WTC11 (cell line): ENCODE data around the gene CYB561D2. TPM values are rescaled to one million over a fixed set of nuclear protein-coding genes. Genes with fewer than 3 reads are reported as not detected.

Experiments used
- ATAC-seq: fragments of 200-7000 bp; cut with Tn5 transposase; 2 replicates; pipeline ENCODE4 v1.10.0; 2021; ENCODE audit warnings: mild to moderate bottlenecking, moderate library complexity
- CTCF ChIA-PET: fragments of 300-600 bp; sonication (Branson Sonifier 250); formaldehyde crosslinking; loops from one replicate; lab custom pipeline; 2021; ENCODE audit warnings: antibody characterized with exemption; lab: Charles Lee
- POLR2A ChIA-PET: fragments of 350-600 bp; sonication (Branson Sonifier 250); formaldehyde crosslinking; loops from one replicate; lab custom pipeline; 2021; ENCODE audit warnings: antibody characterized with exemption; lab: Charles Lee
- DNase-seq: peaks from one replicate; pipeline ENCODE4 v3.0.0; 2021; ENCODE audit warnings: low spot score
- H3K27ac Mint-ChIP-seq: 2 replicates; pipeline ENCODE4 v1.8.0; 2021; ENCODE audit warnings: mixed read lengths
- H3K27me3 Mint-ChIP-seq: 2 replicates; pipeline ENCODE4 v1.8.0; 2021; ENCODE audit warnings: low read depth, mild to moderate bottlenecking, moderate library complexity, mixed read lengths
- H3K36me3 Mint-ChIP-seq: 2 replicates; pipeline ENCODE4 v1.8.0; 2021; ENCODE audit warnings: mixed read lengths
- H3K4me1 Mint-ChIP-seq: 2 replicates; pipeline ENCODE4 v1.8.0; 2022; ENCODE audit warnings: mixed read lengths
- H3K4me3 Mint-ChIP-seq: 2 replicates; pipeline ENCODE4 v1.8.0; 2021; ENCODE audit warnings: mild to moderate bottlenecking, moderate library complexity, mixed read lengths
- H3K9me3 Mint-ChIP-seq: 2 replicates; pipeline ENCODE4 v1.8.0; 2021; ENCODE audit warnings: mixed read lengths
- AFF4 ChIP-seq: sonication (generic); formaldehyde crosslinking; IDR thresholded peaks from 2 replicates; pipeline ENCODE4 v1.8.1; 2023; ENCODE audit warnings: mild to moderate bottlenecking, missing genetic modification reagents, borderline replicate concordance
- ATF3 ChIP-seq: sonication (generic); formaldehyde crosslinking; conservative IDR thresholded peaks from 2 replicates; pipeline ENCODE4 v1.8.1; 2022; ENCODE audit warnings: mild to moderate bottlenecking, missing genetic modification reagents
- E2F4 ChIP-seq: sonication (generic); formaldehyde crosslinking; IDR thresholded peaks from 2 replicates; pipeline ENCODE4 v1.8.1; 2022; ENCODE audit warnings: low read depth, mild to moderate bottlenecking, moderate library complexity, missing genetic modification reagents, borderline replicate concordance
- ETV6 ChIP-seq: sonication (generic); formaldehyde crosslinking; IDR thresholded peaks from 2 replicates; pipeline ENCODE4 v1.8.1; 2022; ENCODE audit warnings: mild to moderate bottlenecking, missing genetic modification reagents
- NR2C2 ChIP-seq: sonication (generic); formaldehyde crosslinking; IDR thresholded peaks from 2 replicates; pipeline ENCODE4 v1.8.0; 2022; ENCODE audit warnings: mild to moderate bottlenecking, missing genetic modification reagents
- RELA ChIP-seq: sonication (generic); formaldehyde crosslinking; IDR thresholded peaks from 2 replicates; pipeline ENCODE4 v1.8.1; 2022; ENCODE audit warnings: missing genetic modification reagents, mild to moderate bottlenecking, borderline replicate concordance
- STAT6 ChIP-seq: sonication (generic); formaldehyde crosslinking; conservative IDR thresholded peaks from 2 replicates; pipeline ENCODE4 v1.8.1; 2023; ENCODE audit warnings: mild to moderate bottlenecking, low read depth, missing genetic modification reagents, moderate library complexity
- ZMAT4 ChIP-seq: fragments of 250-450 bp; sonication (Bioruptor Pico); IDR thresholded peaks from 2 replicates; pipeline ENCODE4 v1.9.0; 2021; ENCODE audit warnings: mild to moderate bottlenecking
- ZNF232 ChIP-seq: sonication (generic); formaldehyde crosslinking; IDR thresholded peaks from 2 replicates; pipeline ENCODE4 v1.8.0; 2022; ENCODE audit warnings: mild to moderate bottlenecking, missing genetic modification reagents
- ZNF317 ChIP-seq: sonication (generic); formaldehyde crosslinking; IDR thresholded peaks from 2 replicates; pipeline ENCODE4 v1.8.1; 2023; ENCODE audit warnings: low read depth, mild to moderate bottlenecking, moderate library complexity, missing genetic modification reagents, borderline replicate concordance
- ZNF396 ChIP-seq: fragments of 250-450 bp; sonication (Bioruptor Pico); IDR thresholded peaks from 2 replicates; pipeline ENCODE4 v1.8.0; 2021; ENCODE audit warnings: mild to moderate bottlenecking, moderate library complexity, borderline replicate concordance
- ZNF425 ChIP-seq: fragments of 250-450 bp; sonication (Bioruptor Pico); conservative IDR thresholded peaks from 2 replicates; pipeline ENCODE4 v1.9.0; 2021; ENCODE audit warnings: mild to moderate bottlenecking
- ZNF532 ChIP-seq: fragments of 250-450 bp; sonication (Bioruptor Pico); IDR thresholded peaks from 2 replicates; pipeline ENCODE4 v1.9.0; 2021; ENCODE audit warnings: mild to moderate bottlenecking, borderline replicate concordance
- total RNA-seq: library from RNA; stranded (reverse); gene quantifications from 3 replicates; pipeline ENCODE4 v1.2.3, GENCODE V29; 2021

Gene CYB561D2
- total RNA-seq, 1 experiment from 2014 or later: 9.8 TPM

GRCh38 chr3:50396502-50396901 lies 45.8 kb downstream of the CYB561D2 start:
- no peaks in the 10 kb centered on the region for H3K9me3 Mint-ChIP-seq
- ATAC-seq: no peak
- H3K27ac Mint-ChIP-seq: no peak overlapping the region
- ChIA-PET POLR2A (no interaction called here), CTCF (interaction anchor here (0.9 to 2.1 kb wide), 2 partner anchors 19 to 146 kb away, joined by 3 to 7 read pairs; no protein-coding TSS in a partner anchor)
- TF ChIP-seq ZNF232 (CRISPR knock-in tag): no peak
- TF ChIP-seq ATF3 (CRISPR knock-in tag): no peak
- TF ChIP-seq ZNF532: no peak
- no peaks in the 10 kb centered on the region for H3K27me3 Mint-ChIP-seq
- no peak overlapping the region for H3K4me3 Mint-ChIP-seq
- H3K36me3 Mint-ChIP-seq: no peaks in the 10 kb centered on the region
- no peak for DNase-seq
- H3K4me1 Mint-ChIP-seq: no peaks in the 10 kb centered on the region

- TF ChIP-seq ZNF317 (no peak), E2F4 (CRISPR knock-in tag) (no peak), NR2C2 (CRISPR knock-in tag) (no peak), RELA (CRISPR knock-in tag) (no peak), STAT6 (CRISPR knock-in tag) (no peak), AFF4 (CRISPR knock-in tag) (no peak), ZNF425 (CRISPR knock-in tag) (no peak), ZMAT4 (CRISPR knock-in tag) (no peak), ZNF396 (CRISPR knock-in tag) (no peak), ETV6 (no peak)
- Mint-ChIP-seq H3K4me3 (no peak overlapping the region), H3K4me1 (no peaks in the 10 kb centered on the region), H3K27me3 (peaks cover 9% of the 10 kb centered on the region), H3K36me3 (no peaks in the 10 kb centered on the region), H3K9me3 (no peaks in the 10 kb centered on the region), H3K27ac (no peak overlapping the region)
- POLR2A ChIA-PET: no interaction called here
- no peak for DNase-seq
- no peak for ATAC-seq
- CTCF ChIA-PET: interaction anchor here (1.2 to 2.6 kb wide), 2 partner anchors 13 to 141 kb away, joined by 3 to 9 read pairs; no protein-coding TSS in a partner anchor
Measured at GRCh38 chr3:50401978-50402595, 51.4 kb downstream of the CYB561D2 start.
